Transverse colon (tissue), 4 donors: ENCODE measurements around the gene FBXL13. TPM values are rescaled to one million over a fixed set of nuclear protein-coding genes. Genes with fewer than 3 reads are reported as not detected.

ENCODE experiments used
- DNase-seq: peaks from one replicate; pipeline ENCODE4 v3.0.0-alpha.2; 2019
- H3K27ac ChIP-seq, 4 donors: fragments of 200-600 bp; sonication (generic); 2 replicates each; pipeline ENCODE4 v1.5.1; 2016 to 2018; ENCODE audit warnings: inconsistent platforms in 4 of 4
- H3K27me3 ChIP-seq: fragments of 200-600 bp; sonication (generic); 2 replicates; pipeline ENCODE4 v1.5.1; 2017; ENCODE audit warnings: inconsistent platforms
- H3K36me3 ChIP-seq, 4 donors: fragments of 200-600 bp; sonication (generic); 2 replicates each; pipeline ENCODE4 v1.5.1; 2017 to 2019; ENCODE audit warnings: inconsistent platforms in 4 of 4
- H3K4me1 ChIP-seq, 4 donors: fragments of 200-600 bp; sonication (generic); 2 replicates each; pipeline ENCODE4 v1.5.1; 2017 to 2020; ENCODE audit warnings: inconsistent platforms in 4 of 4
- H3K4me3 ChIP-seq, 4 donors: fragments of 200-600 bp; sonication (generic); 1 replicate in 1 of 4; 2 replicates in 3 of 4; pipeline versions ENCODE4 v1.5.1 to v1.6.1; 2017 to 2019; ENCODE audit warnings: inconsistent platforms in 4 of 4
- H3K9me3 ChIP-seq, 2 donors: fragments of 200-600 bp; sonication (generic); 2 replicates each; pipeline ENCODE4 v1.5.1; 2017 to 2019; ENCODE audit warnings: inconsistent platforms in 2 of 2
- EP300 ChIP-seq: sonication (generic); formaldehyde crosslinking; IDR thresholded peaks from one replicate; pipeline ENCODE4 v1.6.1; 2017; ENCODE audit warnings: antibody characterized with exemption, low read depth
- POLR2A ChIP-seq: fragments of 450-650 bp; IDR thresholded peaks from one replicate; pipeline ENCODE4 v1.6.1; 2016; ENCODE audit warnings: antibody characterized with exemption, mild to moderate bottlenecking, moderate library complexity
- POLR2AphosphoS5 ChIP-seq, 3 donors: sonication (generic); formaldehyde crosslinking; IDR thresholded peaks; one replicate each; pipeline ENCODE4 v1.6.1; 2016; ENCODE audit warnings: antibody characterized with exemption in 3 of 3
- WGBS, 2 donors: methylation state at CpG; one replicate each; pipeline ENCODE4 v1.1.5; 2018; ENCODE audit warnings: low coverage in 1 of 2; 5-methylcytosine and 5-hydroxymethylcytosine counted together
- in situ Hi-C, 4 donors: fragments of 200-750 bp; cut with MboI; loops; one replicate each; pipeline versions ENCODE4 v1.15.0 to v1.15.1; 2017; ENCODE audit warnings: low sequenced_read_pairs in 3 of 4, low pct_ligation_motif_present in 1 of 4, low pct_unique_long_range_greater_than_20kb in 1 of 4
- intact Hi-C: fragments of 100-400 bp; cut with DNase I; formaldehyde crosslinking; loops from one replicate; pipeline ENCODE4 v1.15.1; 2023; ENCODE audit warnings: low total_unique reads
- total RNA-seq, 4 donors: library from RNA; depleted of rRNA; stranded (reverse); fragments of >200 nt; gene quantifications; one replicate each; pipeline ENCODE4 v1.1.0, GENCODE V29; 2016
- TF ChIP-seq, protein P1 (sequence below), 5 experiments: fragments of 200-600 bp in 3 of 5; fragments of 450-650 bp in 2 of 5; sonication (generic) in 3 of 5; IDR thresholded peaks; 1 replicate in 2 of 5; 2 replicates in 3 of 5; pipeline ENCODE4 v1.5.1; 2016 to 2017; ENCODE audit warnings: antibody characterized with exemption in 5 of 5, inconsistent platforms in 3 of 5, mild to moderate bottlenecking in 2 of 5, moderate library complexity in 1 of 5

FBXL13 gene
- total RNA-seq, 4 donors from 2014 or later, result 0.96 to 6.8 (median 1.9) TPM; not detected in 1

DNA sequence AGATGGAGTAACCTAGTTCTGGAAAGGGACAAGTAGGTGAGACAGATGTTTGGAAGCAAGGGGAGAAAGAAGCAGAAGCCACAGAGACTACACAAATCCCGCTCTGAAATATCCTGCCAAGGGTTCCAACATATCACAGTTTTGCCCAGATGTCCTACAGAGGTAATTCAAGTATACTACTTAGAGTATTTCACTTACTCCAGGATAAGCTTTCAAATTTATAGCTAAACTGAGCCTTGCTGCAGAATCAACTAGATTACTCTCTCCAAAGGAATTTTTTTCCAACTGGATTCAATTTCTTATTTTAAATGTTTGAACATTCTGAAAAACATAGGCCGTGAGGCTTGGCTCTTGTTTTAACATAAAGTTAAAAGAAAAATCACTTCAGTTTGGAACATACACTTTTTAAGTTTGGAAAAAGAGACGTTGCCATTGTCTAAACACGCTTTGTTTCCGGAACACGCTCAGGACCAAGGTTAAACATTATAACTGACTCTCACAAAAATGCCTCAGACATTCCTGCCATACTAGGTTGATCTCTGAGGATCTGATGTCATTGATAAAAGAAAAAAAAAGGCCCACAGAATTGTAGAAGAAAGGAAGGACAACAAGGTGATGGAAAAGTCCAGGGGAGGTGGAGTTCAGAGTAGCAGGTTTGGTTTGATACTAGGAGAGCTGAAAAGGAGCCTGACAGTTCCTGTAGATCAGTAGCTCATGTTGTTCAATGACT lies 251.0 kb downstream of the FBXL13 start:
- Histone ChIP-seq H3K27me3 (no peaks in the 10 kb centered on the region), H3K36me3 (no peaks in the 10 kb centered on the region), H3K27ac (no peak overlapping the region), H3K9me3 (no peaks in the 10 kb centered on the region), H3K4me3 (no peak overlapping the region), H3K4me1 (no peaks in the 10 kb centered on the region)
- TF ChIP-seq EP300 (no peak), POLR2A (no peak), POLR2AphosphoS5 (IDR thresholded peaks at IDR 0.05) (no peak)
- TF ChIP-seq, protein P1, sequence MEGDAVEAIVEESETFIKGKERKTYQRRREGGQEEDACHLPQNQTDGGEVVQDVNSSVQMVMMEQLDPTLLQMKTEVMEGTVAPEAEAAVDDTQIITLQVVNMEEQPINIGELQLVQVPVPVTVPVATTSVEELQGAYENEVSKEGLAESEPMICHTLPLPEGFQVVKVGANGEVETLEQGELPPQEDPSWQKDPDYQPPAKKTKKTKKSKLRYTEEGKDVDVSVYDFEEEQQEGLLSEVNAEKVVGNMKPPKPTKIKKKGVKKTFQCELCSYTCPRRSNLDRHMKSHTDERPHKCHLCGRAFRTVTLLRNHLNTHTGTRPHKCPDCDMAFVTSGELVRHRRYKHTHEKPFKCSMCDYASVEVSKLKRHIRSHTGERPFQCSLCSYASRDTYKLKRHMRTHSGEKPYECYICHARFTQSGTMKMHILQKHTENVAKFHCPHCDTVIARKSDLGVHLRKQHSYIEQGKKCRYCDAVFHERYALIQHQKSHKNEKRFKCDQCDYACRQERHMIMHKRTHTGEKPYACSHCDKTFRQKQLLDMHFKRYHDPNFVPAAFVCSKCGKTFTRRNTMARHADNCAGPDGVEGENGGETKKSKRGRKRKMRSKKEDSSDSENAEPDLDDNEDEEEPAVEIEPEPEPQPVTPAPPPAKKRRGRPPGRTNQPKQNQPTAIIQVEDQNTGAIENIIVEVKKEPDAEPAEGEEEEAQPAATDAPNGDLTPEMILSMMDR (IDR thresholded peaks at IDR 0.05), result no peak
- in situ Hi-C loops (no loop called here), intact Hi-C loops (no loop called here)
- DNase-seq, result no peak
- WGBS, 2 donors, result 76 to 96% methylated on average over 6 of the region's 6 CpGs

DNA sequence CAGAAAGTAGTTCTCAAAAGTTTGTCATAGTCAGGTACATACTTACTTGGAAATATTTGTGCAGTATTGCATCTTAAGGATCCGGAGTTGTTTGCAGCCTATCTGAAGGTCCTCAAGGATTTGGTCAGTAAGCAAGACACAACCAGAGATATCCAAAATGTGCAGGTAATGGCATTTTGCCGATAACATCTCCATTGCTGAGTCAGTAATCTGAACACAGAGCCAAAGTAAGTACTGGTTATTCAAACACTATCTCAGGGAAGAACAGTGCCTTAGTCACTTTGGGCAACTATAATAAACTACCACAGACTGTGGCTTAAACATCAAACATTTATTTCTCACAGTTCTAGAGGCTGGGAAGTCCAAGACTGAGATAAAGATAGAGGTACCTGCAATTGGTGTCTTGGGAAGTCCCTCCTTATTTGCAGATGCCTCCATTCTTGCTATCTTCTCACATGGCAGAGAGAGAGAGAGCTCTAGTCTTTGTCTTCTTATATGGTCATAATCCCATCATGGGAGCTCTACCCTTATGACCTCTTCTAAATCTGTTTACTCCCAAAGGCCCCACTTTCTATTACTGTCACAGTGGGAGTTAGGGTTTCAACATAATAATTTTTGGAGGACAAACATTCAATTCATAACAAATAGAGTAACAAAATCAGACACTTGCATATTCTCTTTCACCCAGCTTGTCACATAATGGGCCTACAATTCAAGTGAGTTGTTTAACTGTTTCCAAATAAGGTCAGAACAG lies 252.4 kb downstream of the FBXL13 start:
- H3K36me3 ChIP-seq, result no peaks in the 10 kb centered on the region
- no peak for DNase-seq
- H3K4me3 ChIP-seq, result no peak overlapping the region
- H3K4me1 ChIP-seq, result no peaks in the 10 kb centered on the region
- no peak overlapping the region for H3K27ac ChIP-seq
- no peaks in the 10 kb centered on the region for H3K9me3 ChIP-seq
- in situ Hi-C loops, result no loop called here
- WGBS, 2 donors, result 98% methylated on average over 2 of the region's 2 CpGs; no CpG with 5 or more reads in 1 of the 2 donors
- TF ChIP-seq, protein P1 (IDR thresholded peaks at IDR 0.05), result no peak
- no peak for TF ChIP-seq POLR2A
- no peak for TF ChIP-seq EP300
- no peak for TF ChIP-seq POLR2AphosphoS5 (IDR thresholded peaks at IDR 0.05)
- no peaks in the 10 kb centered on the region for H3K27me3 ChIP-seq
- intact Hi-C loops, result no loop called here

DNA sequence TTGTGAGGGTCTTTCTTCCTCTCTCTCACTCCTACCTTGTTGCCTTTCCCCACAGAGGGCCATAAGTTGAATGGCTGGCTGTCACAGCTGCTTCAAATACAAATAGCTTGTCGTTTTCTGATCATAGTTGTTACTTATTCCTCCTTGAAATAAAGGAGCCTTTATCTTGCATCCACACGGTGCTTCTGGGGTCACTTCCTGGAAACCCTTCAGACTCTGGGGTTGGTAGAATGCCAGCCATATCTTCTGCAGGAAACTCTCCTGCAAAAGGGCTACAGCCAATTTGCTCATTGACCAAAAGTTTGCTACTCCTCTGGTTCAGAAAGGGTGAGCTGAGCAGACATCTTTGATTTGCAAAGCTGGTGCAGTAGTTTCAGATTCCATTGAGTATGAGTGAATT lies 255.4 kb downstream of the FBXL13 start:
- no peak for DNase-seq
- Histone ChIP-seq H3K9me3 (no peaks in the 10 kb centered on the region), H3K27me3 (no peaks in the 10 kb centered on the region), H3K4me3 (no peak overlapping the region), H3K36me3 (no peaks in the 10 kb centered on the region), H3K27ac (no peak overlapping the region), H3K4me1 (no peaks in the 10 kb centered on the region)
- TF ChIP-seq POLR2AphosphoS5 (IDR thresholded peaks at IDR 0.05), result no peak
- TF ChIP-seq, protein P1 (IDR thresholded peaks at IDR 0.05), result no peak
- TF ChIP-seq POLR2A, result no peak
- no peak for TF ChIP-seq EP300
- in situ Hi-C loops, result no loop called here
- intact Hi-C loops, result no loop called here
- WGBS, 2 donors, result 53 to 57% methylated on average over 2 of the region's 2 CpGs
